ENCODE measurements around the gene ACSF3.

The ACSF3 gene

GRCh38 chr16:89094252-89094879, 714 bp downstream of the ACSF3 start:
- no peak for DNase-seq (ENCODE audit: low spot score)
- FAIRE-seq: no peak

- no peak for DNase-seq (ENCODE audit: low spot score)
- no peak for FAIRE-seq
These were observed 1.2 kb downstream of the ACSF3 start for GRCh38 chr16:89094880-89095258.

- FAIRE-seq: no peak
These were observed 1.9 kb downstream of the ACSF3 start for GRCh38 chr16:89095491-89095951.

GRCh38 chr16:89096042-89096717, 2.5 kb downstream of the ACSF3 start:
- FAIRE-seq: no peak

More at GRCh38 chr16:89095491-89095951, 1.9 kb downstream of the ACSF3 start:
- no peak for DNase-seq (ENCODE audit: low spot score)

GRCh38 chr16:89096768-89097391, 3.2 kb downstream of the ACSF3 start:
- FAIRE-seq (no peak), DNase-seq (ENCODE audit: low spot score) (no peak)

More at GRCh38 chr16:89096042-89096717, 2.5 kb downstream of the ACSF3 start:
- no peak for DNase-seq (ENCODE audit: low spot score)

- no peak for FAIRE-seq
These were observed 3.7 kb downstream of the ACSF3 start for GRCh38 chr16:89097392-89097772.

GRCh38 chr16:89098767-89099430, 5.2 kb downstream of the ACSF3 start:
- DNase-seq (ENCODE audit: low spot score) (no peak), FAIRE-seq (no peak)

More at GRCh38 chr16:89097392-89097772, 3.7 kb downstream of the ACSF3 start:
- no peak for DNase-seq (ENCODE audit: low spot score)

GRCh38 chr16:89099905-89100304, 6.3 kb downstream of the ACSF3 start:
- DNase-seq (ENCODE audit: low spot score): no peak
- no peak for FAIRE-seq

GRCh38 chr16:89100601-89101302, 7.1 kb downstream of the ACSF3 start:
- FAIRE-seq: no peak
- DNase-seq (ENCODE audit: low spot score): no peak

GRCh38 chr16:89101303-89102040, 7.8 kb downstream of the ACSF3 start:
- no peak for FAIRE-seq
- no peak for DNase-seq (ENCODE audit: low spot score)

GRCh38 chr16:89102041-89102471, 8.4 kb downstream of the ACSF3 start:
- FAIRE-seq: no peak
- no peak for DNase-seq (ENCODE audit: low spot score)

- FAIRE-seq (no peak), DNase-seq (ENCODE audit: low spot score) (no peak)
These were observed 8.9 kb downstream of the ACSF3 start for GRCh38 chr16:89102481-89103073.

- FAIRE-seq: no peak
- DNase-seq (ENCODE audit: low spot score): no peak
These were observed 9.5 kb downstream of the ACSF3 start for GRCh38 chr16:89103156-89103555.

- DNase-seq (ENCODE audit: low spot score) (no peak), FAIRE-seq (no peak)
These were observed 10.1 kb downstream of the ACSF3 start for GRCh38 chr16:89103781-89104180.

- FAIRE-seq (no peak), DNase-seq (ENCODE audit: low spot score) (no peak)
These were observed 10.7 kb downstream of the ACSF3 start for GRCh38 chr16:89104303-89104702.

- no peak for DNase-seq (ENCODE audit: low spot score)
- FAIRE-seq: no peak
These were observed 11.4 kb downstream of the ACSF3 start for GRCh38 chr16:89104930-89105571.

- DNase-seq (ENCODE audit: low spot score): no peak
- FAIRE-seq: no peak
These were observed 12.0 kb downstream of the ACSF3 start for GRCh38 chr16:89105599-89106151.

GRCh38 chr16:89106533-89107202, 13.0 kb downstream of the ACSF3 start:
- DNase-seq (ENCODE audit: low spot score) (no peak), FAIRE-seq (no peak)

- DNase-seq (ENCODE audit: low spot score) (no peak), FAIRE-seq (no peak)
These were observed 13.5 kb downstream of the ACSF3 start for GRCh38 chr16:89107203-89107582.
